Glomerular endothelial cell (primary cell): ENCODE results near the gene MYO9B. TPM values are rescaled to one million over a fixed set of nuclear protein-coding genes. Genes with fewer than 3 reads are reported as not detected.
A peak's percentile ranks its signal among the peaks of the same experiment; 100 is the strongest.

Experiments used
- DNase-seq: peaks from one replicate; pipeline ENCODE4 v3.0.0-alpha.2; 2011; ENCODE audit warnings: low read depth, low spot score; ENCODE audit errors: extremely low read depth
- total RNA-seq: library from RNA; depleted of rRNA; stranded (reverse); fragments of >200 nt; gene quantifications from 2 replicates; pipeline ENCODE4 v1.2.3, GENCODE V29; 2015

MYO9B gene
- total RNA-seq, 1 donor from 2014 or later: 125 TPM

- no peak for DNase-seq
Observed at GRCh38 chr19:17112271-17112670, 36.7 kb downstream of the MYO9B start.

GRCh38 chr19:17112700-17113099 lies 37.1 kb downstream of the MYO9B start:
- no peak for DNase-seq

- DNase-seq: no peak
Observed at GRCh38 chr19:17113127-17113785, 37.7 kb downstream of the MYO9B start.

GRCh38 chr19:17114414-17114831 lies 38.8 kb downstream of the MYO9B start:
- no peak for DNase-seq

GRCh38 chr19:17116996-17117702 lies 41.6 kb downstream of the MYO9B start:
- no peak for DNase-seq

- DNase-seq: no peak
Observed at GRCh38 chr19:17118957-17119356, 43.4 kb downstream of the MYO9B start.

- DNase-seq: no peak
Observed at GRCh38 chr19:17121736-17122293, 46.2 kb downstream of the MYO9B start.

GRCh38 chr19:17123041-17123440 lies 47.5 kb downstream of the MYO9B start:
- DNase-seq: no peak

- DNase-seq: no peak
Observed at GRCh38 chr19:17124025-17124424, 48.4 kb downstream of the MYO9B start.

GRCh38 chr19:17125062-17125727 lies 49.6 kb downstream of the MYO9B start:
- DNase-seq: no peak

GRCh38 chr19:17125728-17126677 lies 50.4 kb downstream of the MYO9B start:
- no peak for DNase-seq

GRCh38 chr19:17127671-17128070 lies 52.1 kb downstream of the MYO9B start:
- DNase-seq: no peak

GRCh38 chr19:17128403-17128802 lies 52.8 kb downstream of the MYO9B start:
- no peak for DNase-seq

GRCh38 chr19:17128820-17129219 lies 53.2 kb downstream of the MYO9B start:
- no peak for DNase-seq

GRCh38 chr19:17129377-17129776 lies 53.8 kb downstream of the MYO9B start:
- DNase-seq: no peak

- DNase-seq: peak; percentile 95
Observed at GRCh38 chr19:17135001-17135853, 59.6 kb downstream of the MYO9B start.

GRCh38 chr19:17136021-17136420 lies 60.4 kb downstream of the MYO9B start:
- no peak for DNase-seq

GRCh38 chr19:17136617-17137016 lies 61.0 kb downstream of the MYO9B start:
- DNase-seq: no peak

- no peak for DNase-seq
Observed at GRCh38 chr19:17137417-17137816, 61.8 kb downstream of the MYO9B start.
